GM18858 (cell line): Measurements from ENCODE around the gene KCNMB3.

Source experiments
- ATAC-seq: cut with Tn5 transposase; IDR thresholded peaks from one replicate; pipeline ENCODE4 v1.9.1; 2021; ENCODE audit not compliant: unreplicated experiment

Gene KCNMB3

GRCh38 chr3:179200790-179201189 lies 50.1 kb downstream of the KCNMB3 start:
- ATAC-seq: no peak

- no peak for ATAC-seq
Observed at GRCh38 chr3:179196700-179197099, 54.2 kb downstream of the KCNMB3 start.

GRCh38 chr3:179196098-179196497 lies 54.8 kb downstream of the KCNMB3 start:
- ATAC-seq: peak; percentile 90

- ATAC-seq: no peak
Observed at GRCh38 chr3:179194931-179195330, 56.0 kb downstream of the KCNMB3 start.
